Transverse colon (tissue), 4 donors: ENCODE data around the gene RAB17. TPM values are rescaled to one million over a fixed set of nuclear protein-coding genes. Genes with fewer than 3 reads are reported as not detected.

ENCODE experiments used
- DNase-seq: peaks from one replicate; pipeline ENCODE4 v3.0.0-alpha.2; 2019
- H3K27ac ChIP-seq, 4 donors: fragments of 200-600 bp; sonication (generic); 2 replicates each; pipeline ENCODE4 v1.5.1; 2016 to 2018; ENCODE audit warnings: inconsistent platforms in 4 of 4
- H3K27me3 ChIP-seq: fragments of 200-600 bp; sonication (generic); 2 replicates; pipeline ENCODE4 v1.5.1; 2017; ENCODE audit warnings: inconsistent platforms
- H3K36me3 ChIP-seq, 4 donors: fragments of 200-600 bp; sonication (generic); 2 replicates each; pipeline ENCODE4 v1.5.1; 2017 to 2019; ENCODE audit warnings: inconsistent platforms in 4 of 4
- H3K4me1 ChIP-seq, 4 donors: fragments of 200-600 bp; sonication (generic); 2 replicates each; pipeline ENCODE4 v1.5.1; 2017 to 2020; ENCODE audit warnings: inconsistent platforms in 4 of 4
- H3K4me3 ChIP-seq, 4 donors: fragments of 200-600 bp; sonication (generic); 1 replicate in 1 of 4; 2 replicates in 3 of 4; pipeline versions ENCODE4 v1.5.1 to v1.6.1; 2017 to 2019; ENCODE audit warnings: inconsistent platforms in 4 of 4
- H3K9me3 ChIP-seq, 2 donors: fragments of 200-600 bp; sonication (generic); 2 replicates each; pipeline ENCODE4 v1.5.1; 2017 to 2019; ENCODE audit warnings: inconsistent platforms in 2 of 2
- CTCF ChIP-seq, 5 experiments: fragments of 200-600 bp in 3 of 5; fragments of 450-650 bp in 2 of 5; sonication (generic) in 3 of 5; IDR thresholded peaks; 1 replicate in 2 of 5; 2 replicates in 3 of 5; pipeline ENCODE4 v1.5.1; 2016 to 2017; ENCODE audit warnings: antibody characterized with exemption in 5 of 5, inconsistent platforms in 3 of 5, mild to moderate bottlenecking in 2 of 5, moderate library complexity in 1 of 5
- EP300 ChIP-seq: sonication (generic); formaldehyde crosslinking; IDR thresholded peaks from one replicate; pipeline ENCODE4 v1.6.1; 2017; ENCODE audit warnings: antibody characterized with exemption, low read depth
- POLR2A ChIP-seq: fragments of 450-650 bp; IDR thresholded peaks from one replicate; pipeline ENCODE4 v1.6.1; 2016; ENCODE audit warnings: antibody characterized with exemption, mild to moderate bottlenecking, moderate library complexity
- POLR2AphosphoS5 ChIP-seq, 3 donors: sonication (generic); formaldehyde crosslinking; IDR thresholded peaks; one replicate each; pipeline ENCODE4 v1.6.1; 2016; ENCODE audit warnings: antibody characterized with exemption in 3 of 3
- WGBS, 2 donors: methylation state at CpG; one replicate each; pipeline ENCODE4 v1.1.5; 2018; ENCODE audit warnings: low coverage in 1 of 2; 5-methylcytosine and 5-hydroxymethylcytosine counted together
- in situ Hi-C, 4 donors: fragments of 200-750 bp; cut with MboI; loops; one replicate each; pipeline versions ENCODE4 v1.15.0 to v1.15.1; 2017; ENCODE audit warnings: low sequenced_read_pairs in 3 of 4, low pct_ligation_motif_present in 1 of 4, low pct_unique_long_range_greater_than_20kb in 1 of 4
- intact Hi-C: fragments of 100-400 bp; cut with DNase I; formaldehyde crosslinking; loops from one replicate; pipeline ENCODE4 v1.15.1; 2023; ENCODE audit warnings: low total_unique reads
- total RNA-seq, 4 donors: library from RNA; depleted of rRNA; stranded (reverse); fragments of >200 nt; gene quantifications; one replicate each; pipeline ENCODE4 v1.1.0, GENCODE V29; 2016

RAB17 gene
- total RNA-seq, 4 donors from 2014 or later, result 25.1 to 104 (median 65.6) TPM

DNA sequence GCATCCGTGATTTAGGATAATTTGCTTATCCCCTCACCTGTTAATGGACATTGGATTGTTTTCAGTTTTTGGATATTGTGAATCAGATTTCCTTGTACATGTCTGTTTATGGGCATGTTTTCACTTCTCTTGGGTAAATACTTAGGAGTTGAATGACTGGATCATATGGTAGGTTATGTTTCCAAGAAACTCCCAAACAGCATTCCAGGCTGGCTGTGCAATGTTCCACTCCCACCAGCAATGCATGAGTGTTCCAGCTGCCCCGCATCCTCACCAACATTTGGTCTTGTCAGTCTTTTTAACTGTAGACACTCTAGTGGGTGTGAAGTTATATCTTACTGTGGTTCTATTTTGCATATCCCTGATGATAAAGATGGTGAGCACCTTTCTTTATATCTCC lies 27.9 kb upstream of the RAB17 start:
- Histone ChIP-seq H3K27me3 (no peaks in the 10 kb centered on the region), H3K4me1 (peaks cover 6 to 24% (median 15%) of the 10 kb centered on the region in 4 donors), H3K4me3 (no peak overlapping the region), H3K36me3 (no peaks in the 10 kb centered on the region), H3K27ac (no peak overlapping the region), H3K9me3 (no peaks in the 10 kb centered on the region)
- TF ChIP-seq EP300, result no peak
- TF ChIP-seq CTCF (IDR thresholded peaks at IDR 0.05), result no peak
- 40 to 70% methylated on average over 1 to 2 of the region's 2 CpGs for WGBS, 2 donors
- DNase-seq, result no peak
- intact Hi-C loops, result no loop called here
- in situ Hi-C loops, result no loop called here

DNA sequence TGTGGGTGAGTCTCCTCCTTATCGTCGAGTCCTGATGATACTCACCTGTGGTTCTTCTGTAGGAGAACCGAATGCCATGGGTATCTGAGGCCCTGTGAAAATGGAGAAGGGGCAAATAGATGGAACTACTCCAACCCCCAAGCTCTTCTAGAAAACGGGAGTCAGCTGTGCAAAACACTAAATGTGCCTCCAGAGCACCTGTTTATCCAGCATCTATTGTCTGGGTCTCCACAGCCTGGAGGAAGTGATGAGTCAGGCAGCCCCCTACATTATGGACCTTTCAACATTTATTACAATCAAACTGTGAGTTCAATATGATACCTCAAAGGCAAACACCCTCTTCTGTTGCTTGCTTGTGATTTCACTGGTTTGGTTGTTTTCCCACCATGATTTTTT lies 27.1 kb upstream of the RAB17 start:
- H3K27me3 ChIP-seq, result no peaks in the 10 kb centered on the region
- peaks cover 6 to 24% (median 15%) of the 10 kb centered on the region in 4 donors for H3K4me1 ChIP-seq
- in situ Hi-C loops, result no loop called here
- no peak for DNase-seq
- peak overlapping the region; percentile 63 to 83 (median 76) for H3K27ac ChIP-seq
- no peaks in the 10 kb centered on the region for H3K36me3 ChIP-seq
- TF ChIP-seq POLR2A (no peak), EP300 (no peak), POLR2AphosphoS5 (IDR thresholded peaks at IDR 0.05) (no peak), CTCF (IDR thresholded peaks at IDR 0.05) (no peak)
- H3K4me3 ChIP-seq, result no peak overlapping the region
- intact Hi-C loops, result no loop called here
- H3K9me3 ChIP-seq, result no peaks in the 10 kb centered on the region
- WGBS, 2 donors, result 71 to 83% methylated on average over 2 to 4 of the region's 4 CpGs

DNA sequence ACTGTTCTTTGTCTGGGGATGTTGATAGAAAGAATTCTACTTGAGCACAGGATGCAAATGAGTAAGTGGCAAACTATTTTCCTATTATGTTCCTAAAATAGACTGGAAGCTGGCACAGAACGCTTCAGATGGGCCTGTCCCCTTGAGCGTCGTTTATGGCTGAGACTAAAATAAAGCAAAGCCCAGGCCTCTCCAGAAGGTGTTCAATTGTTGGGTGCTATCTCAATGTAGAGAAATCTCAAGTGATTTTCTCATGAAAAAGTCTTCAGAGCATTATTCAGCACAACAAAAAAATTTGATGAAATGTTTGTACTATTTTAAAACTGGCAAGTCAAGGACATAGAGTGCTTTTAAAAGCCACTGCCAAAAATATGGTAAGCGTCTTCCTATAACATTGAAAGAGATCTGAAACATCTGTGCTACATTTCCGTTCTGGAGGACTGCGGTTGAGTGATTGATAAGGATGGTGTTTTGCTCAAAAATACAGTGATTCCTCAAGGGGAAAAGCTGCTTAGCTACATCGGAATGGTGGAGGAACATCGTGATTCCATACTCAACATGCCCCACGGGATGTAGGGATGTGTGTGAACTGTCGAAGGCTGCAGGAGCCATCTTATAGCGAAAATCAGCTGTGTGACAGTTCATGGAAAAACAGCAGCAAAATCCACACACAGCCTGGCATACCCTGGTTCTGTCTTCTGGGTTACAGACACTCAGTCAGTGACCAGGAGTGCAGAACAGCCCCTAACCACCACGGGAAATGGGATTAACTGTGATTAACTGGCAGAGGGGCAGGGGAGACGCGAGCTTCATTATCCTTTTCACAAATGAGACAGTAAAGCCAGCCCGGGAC lies 26.4 kb upstream of the RAB17 start:
- no peaks in the 10 kb centered on the region for H3K9me3 ChIP-seq
- H3K4me3 ChIP-seq, result no peak overlapping the region
- DNase-seq, result no peak
- peak overlapping the region; percentile 63 to 83 (median 76) for H3K27ac ChIP-seq
- intact Hi-C loops (no loop called here), in situ Hi-C loops (no loop called here)
- no peak for TF ChIP-seq CTCF (IDR thresholded peaks at IDR 0.05)
- peak; percentile 35 to 49 (median 45) for TF ChIP-seq POLR2AphosphoS5 (IDR thresholded peaks at IDR 0.05)
- TF ChIP-seq POLR2A, result no peak
- peak; percentile 7 for TF ChIP-seq EP300
- peaks cover 6 to 24% (median 15%) of the 10 kb centered on the region in 4 donors for H3K4me1 ChIP-seq
- no peaks in the 10 kb centered on the region for H3K27me3 ChIP-seq
- H3K36me3 ChIP-seq, result no peaks in the 10 kb centered on the region
- 52 to 53% methylated on average over 9 to 15 of the region's 15 CpGs for WGBS, 2 donors

DNA sequence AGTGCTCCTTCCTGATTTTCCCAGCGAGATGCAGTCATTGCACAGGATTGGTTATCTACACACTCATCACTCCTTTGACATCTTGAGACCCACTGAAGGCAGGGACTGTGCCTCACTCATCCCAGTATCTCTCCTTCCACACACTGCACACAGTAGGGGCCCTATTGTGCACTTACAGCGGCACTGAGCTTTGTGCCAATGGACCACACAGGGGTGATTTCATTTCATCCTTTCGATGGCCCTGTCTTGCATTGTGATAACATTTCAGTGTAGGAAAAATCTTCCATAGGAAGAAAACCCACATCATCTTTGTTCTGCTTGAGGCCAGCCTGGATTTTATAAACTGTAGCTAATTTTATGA lies 25.8 kb upstream of the RAB17 start:
- peak overlapping the region; percentile 63 to 83 (median 76) for H3K27ac ChIP-seq
- in situ Hi-C loops, result no loop called here
- no peak for DNase-seq
- TF ChIP-seq CTCF (IDR thresholded peaks at IDR 0.05), result no peak
- H3K4me3 ChIP-seq, result no peak overlapping the region
- H3K9me3 ChIP-seq, result no peaks in the 10 kb centered on the region
- H3K4me1 ChIP-seq, result peaks cover 6 to 24% (median 15%) of the 10 kb centered on the region in 4 donors
- 67 to 68% methylated on average over 1 to 3 of the region's 3 CpGs for WGBS, 2 donors
- no peaks in the 10 kb centered on the region for H3K27me3 ChIP-seq
- no peaks in the 10 kb centered on the region for H3K36me3 ChIP-seq
- intact Hi-C loops, result no loop called here
